Loucy (cell line): Measurements from ENCODE around the gene GARIN5A.

Experiments
- EZH2phosphoT487 ChIP-seq: fragments of 200-600 bp; IDR thresholded peaks from 2 replicates; pipeline ENCODE4 v1.6.1; 2018; ENCODE audit warnings: antibody characterized with exemption, mild to moderate bottlenecking, moderate library complexity, borderline replicate concordance
- TF ChIP-seq, protein P1 (sequence below): fragments of 200-600 bp; sonication (generic); conservative IDR thresholded peaks from 2 replicates; pipeline ENCODE4 v1.5.1; 2014; ENCODE audit warnings: mild to moderate bottlenecking, antibody characterized with exemption, low read length

DNA sequence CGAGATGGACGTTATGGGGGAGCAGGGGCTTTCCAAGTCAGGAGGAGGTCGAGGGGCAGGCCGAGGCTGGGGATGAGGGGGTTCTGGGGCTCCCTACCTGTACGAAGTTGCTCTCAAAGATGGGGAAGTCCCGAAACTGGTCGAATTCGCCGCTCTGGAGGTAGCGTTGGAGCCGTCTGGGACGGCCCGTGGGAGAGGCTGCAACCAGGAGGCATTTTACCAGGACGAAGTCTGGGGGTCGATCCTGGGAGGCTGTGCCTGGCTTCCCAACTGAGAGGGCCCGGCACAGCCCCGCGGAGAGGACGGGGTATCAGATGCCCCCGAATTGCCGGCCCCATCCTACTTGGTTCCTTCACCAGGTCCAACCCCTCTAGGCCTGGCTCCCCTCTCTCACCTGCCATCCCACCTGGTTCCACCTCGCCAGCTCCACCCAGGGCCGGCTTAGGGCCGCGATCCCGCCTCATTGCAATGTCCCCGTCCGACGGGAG, 868 bp downstream of the GARIN5A start:
- TF ChIP-seq, protein P1, sequence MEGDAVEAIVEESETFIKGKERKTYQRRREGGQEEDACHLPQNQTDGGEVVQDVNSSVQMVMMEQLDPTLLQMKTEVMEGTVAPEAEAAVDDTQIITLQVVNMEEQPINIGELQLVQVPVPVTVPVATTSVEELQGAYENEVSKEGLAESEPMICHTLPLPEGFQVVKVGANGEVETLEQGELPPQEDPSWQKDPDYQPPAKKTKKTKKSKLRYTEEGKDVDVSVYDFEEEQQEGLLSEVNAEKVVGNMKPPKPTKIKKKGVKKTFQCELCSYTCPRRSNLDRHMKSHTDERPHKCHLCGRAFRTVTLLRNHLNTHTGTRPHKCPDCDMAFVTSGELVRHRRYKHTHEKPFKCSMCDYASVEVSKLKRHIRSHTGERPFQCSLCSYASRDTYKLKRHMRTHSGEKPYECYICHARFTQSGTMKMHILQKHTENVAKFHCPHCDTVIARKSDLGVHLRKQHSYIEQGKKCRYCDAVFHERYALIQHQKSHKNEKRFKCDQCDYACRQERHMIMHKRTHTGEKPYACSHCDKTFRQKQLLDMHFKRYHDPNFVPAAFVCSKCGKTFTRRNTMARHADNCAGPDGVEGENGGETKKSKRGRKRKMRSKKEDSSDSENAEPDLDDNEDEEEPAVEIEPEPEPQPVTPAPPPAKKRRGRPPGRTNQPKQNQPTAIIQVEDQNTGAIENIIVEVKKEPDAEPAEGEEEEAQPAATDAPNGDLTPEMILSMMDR, result no peak
- no peak for TF ChIP-seq EZH2phosphoT487
